Mesodermal cell (in vitro differentiated cells): ENCODE results near the gene SMOC2.
"Not testable (repeated sequence)": the region's sequence is repeated elsewhere in the genome, so short reads cannot be mapped to it uniquely, and the experiment has no call there.

ENCODE experiments used
- H3K27ac ChIP-seq: 2 replicates; pipeline ENCODE4 v1.7.0; 2013; ENCODE audit warnings: mild to moderate bottlenecking, low read depth, low read length, moderate library complexity; ENCODE audit not compliant: severe bottlenecking
- H3K36me3 ChIP-seq: 2 replicates; pipeline ENCODE4 v1.7.1; 2013; ENCODE audit warnings: mild to moderate bottlenecking, low read length, moderate library complexity; ENCODE audit not compliant: control insufficient read depth, insufficient read depth
- H3K4me1 ChIP-seq: one replicate; pipeline ENCODE4 v1.7.1; 2013; ENCODE audit warnings: mild to moderate bottlenecking, low read length; ENCODE audit not compliant: insufficient read depth, control insufficient read depth, poor library complexity, severe bottlenecking
- H3K4me3 ChIP-seq: 2 replicates; pipeline ENCODE4 v1.7.0; 2013; ENCODE audit warnings: low read length, control low read depth, mild to moderate bottlenecking; ENCODE audit not compliant: insufficient read depth, poor library complexity, severe bottlenecking; ENCODE audit errors: extremely low read depth
- H3K9me3 ChIP-seq: 2 replicates; pipeline ENCODE4 v1.7.1; 2013; ENCODE audit warnings: mild to moderate bottlenecking, low read length, moderate library complexity; ENCODE audit not compliant: control insufficient read depth
- WGBS, 2 experiments: methylation state at CpG; one replicate each; pipeline ENCODE4 v1.1.5; 2013; ENCODE audit warnings: missing lambda C conversion rate in 2 of 2; ENCODE audit not compliant: insufficient coverage in 2 of 2; 5-methylcytosine and 5-hydroxymethylcytosine counted together

Gene SMOC2

GRCh38 chr6:168686029-168686738, 245.2 kb downstream of the SMOC2 start:
- no peaks in the 10 kb centered on the region for H3K4me1 ChIP-seq
- H3K4me3 ChIP-seq, result no peak overlapping the region
- H3K36me3 ChIP-seq, result no peaks in the 10 kb centered on the region
- H3K9me3 ChIP-seq, result no peaks in the 10 kb centered on the region
- WGBS, 2 experiments, result 85 to 89% methylated on average over 25 of the region's 25 CpGs
- no peak overlapping the region for H3K27ac ChIP-seq

GRCh38 chr6:168686831-168687730, 246.1 kb downstream of the SMOC2 start:
- Histone ChIP-seq H3K36me3 (no peaks in the 10 kb centered on the region), H3K4me3 (no peak overlapping the region), H3K9me3 (no peaks in the 10 kb centered on the region), H3K4me1 (no peaks in the 10 kb centered on the region), H3K27ac (no peak overlapping the region)
- WGBS, 2 experiments, result 40 to 70% methylated on average over 1 to 9 of the region's 14 CpGs

- 84 to 88% methylated on average over 4 to 5 of the region's 7 CpGs for WGBS, 2 experiments
Measured at GRCh38 chr6:168690271-168690670, 249.3 kb downstream of the SMOC2 start.

GRCh38 chr6:168691774-168692173, 250.8 kb downstream of the SMOC2 start:
- H3K9me3 ChIP-seq, result no peaks in the 10 kb centered on the region
- H3K4me1 ChIP-seq, result no peaks in the 10 kb centered on the region
- H3K27ac ChIP-seq, result no peak overlapping the region
- no peak overlapping the region for H3K4me3 ChIP-seq
- no peaks in the 10 kb centered on the region for H3K36me3 ChIP-seq
- 94 to 96% methylated on average over 3 to 7 of the region's 7 CpGs for WGBS, 2 experiments

More at GRCh38 chr6:168690271-168690670, 249.3 kb downstream of the SMOC2 start:
- no peaks in the 10 kb centered on the region for H3K4me1 ChIP-seq
- H3K36me3 ChIP-seq, result no peaks in the 10 kb centered on the region
- H3K4me3 ChIP-seq, result no peak overlapping the region
- no peak overlapping the region for H3K27ac ChIP-seq
- H3K9me3 ChIP-seq, result no peaks in the 10 kb centered on the region

- WGBS, 2 experiments, result 90 to 97% methylated on average over 23 of the region's 34 CpGs
- no peak overlapping the region for H3K27ac ChIP-seq
- no peaks in the 10 kb centered on the region for H3K36me3 ChIP-seq
- H3K9me3 ChIP-seq, result no peaks in the 10 kb centered on the region
- H3K4me3 ChIP-seq, result no peak overlapping the region
- H3K4me1 ChIP-seq, result no peaks in the 10 kb centered on the region
Measured at GRCh38 chr6:168692193-168692914, 251.4 kb downstream of the SMOC2 start.

- H3K4me3 ChIP-seq, H3K9me3 ChIP-seq, H3K27ac ChIP-seq, H3K36me3 ChIP-seq, H3K4me1 ChIP-seq: not testable (repeated sequence)
- WGBS, 2 experiments, result no CpG with 5 or more reads among the region's 12 CpGs
Measured at GRCh38 chr6:168692915-168693257, 251.9 kb downstream of the SMOC2 start.

- H3K4me3 ChIP-seq, H3K4me1 ChIP-seq, H3K27ac ChIP-seq, H3K36me3 ChIP-seq, H3K9me3 ChIP-seq: not testable (repeated sequence)
- 52% methylated on average over 3 of the region's 15 CpGs; no CpG with 5 or more reads in 1 of the 2 experiments for WGBS, 2 experiments
Measured at GRCh38 chr6:168694797-168695196, 253.8 kb downstream of the SMOC2 start.

- H3K27ac ChIP-seq, result no peak overlapping the region
- no peaks in the 10 kb centered on the region for H3K4me1 ChIP-seq
- H3K9me3 ChIP-seq, result no peaks in the 10 kb centered on the region
- 80 to 88% methylated on average over 1 to 3 of the region's 4 CpGs for WGBS, 2 experiments
- H3K36me3 ChIP-seq, result no peaks in the 10 kb centered on the region
- no peak overlapping the region for H3K4me3 ChIP-seq
Measured at GRCh38 chr6:168695701-168696100, 254.7 kb downstream of the SMOC2 start.

- WGBS, 2 experiments, result 79 to 88% methylated on average over 1 to 2 of the region's 5 CpGs
Measured at GRCh38 chr6:168698923-168699322, 257.9 kb downstream of the SMOC2 start.

GRCh38 chr6:168699631-168700295, 258.8 kb downstream of the SMOC2 start:
- Histone ChIP-seq H3K27ac (no peak overlapping the region), H3K4me1 (no peaks in the 10 kb centered on the region), H3K36me3 (no peaks in the 10 kb centered on the region), H3K4me3 (no peak overlapping the region), H3K9me3 (no peaks in the 10 kb centered on the region)
- WGBS, 2 experiments, result 89 to 93% methylated on average over 12 to 14 of the region's 15 CpGs

More at GRCh38 chr6:168698923-168699322, 257.9 kb downstream of the SMOC2 start:
- Histone ChIP-seq H3K27ac (no peak overlapping the region), H3K4me3 (no peak overlapping the region), H3K36me3 (no peaks in the 10 kb centered on the region), H3K4me1 (no peaks in the 10 kb centered on the region), H3K9me3 (no peaks in the 10 kb centered on the region)
